GM18526 (cell line): ENCODE measurements around the gene LYZL2.

ENCODE experiments used
- POLR2A ChIP-seq: IDR thresholded peaks from 3 replicates; pipeline ENCODE4 v1.6.1; 2011; ENCODE audit not compliant: insufficient read length; ENCODE audit errors: extremely low read depth

The LYZL2 gene

GRCh38 chr10:30607814-30608213 is 21.7 kb downstream of the LYZL2 start:
- TF ChIP-seq POLR2A: no peak

GRCh38 chr10:30606313-30606712 is 23.2 kb downstream of the LYZL2 start:
- TF ChIP-seq POLR2A: no peak

- no peak for TF ChIP-seq POLR2A
These were observed 26.0 kb downstream of the LYZL2 start for GRCh38 chr10:30603589-30603988.

DNA sequence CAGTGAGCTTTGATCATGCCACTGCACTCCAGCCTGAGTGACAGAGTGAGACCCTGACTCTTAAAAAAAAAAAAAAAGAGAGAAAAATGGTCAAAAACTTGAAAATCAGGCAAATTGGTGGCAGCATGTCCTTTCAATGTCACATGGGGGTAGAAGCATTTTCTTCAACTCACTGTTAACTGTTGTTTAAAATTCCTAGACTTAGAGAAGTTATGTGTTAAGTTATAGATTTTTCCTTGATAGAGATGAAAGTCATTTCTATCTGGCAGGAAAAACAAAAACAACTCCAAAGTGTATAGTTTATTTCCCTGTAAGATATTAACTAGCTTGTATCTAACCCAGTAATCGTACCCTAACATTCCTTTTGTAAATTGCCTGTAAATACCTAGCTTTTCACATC is 26.8 kb downstream of the LYZL2 start:
- TF ChIP-seq POLR2A: no peak

DNA sequence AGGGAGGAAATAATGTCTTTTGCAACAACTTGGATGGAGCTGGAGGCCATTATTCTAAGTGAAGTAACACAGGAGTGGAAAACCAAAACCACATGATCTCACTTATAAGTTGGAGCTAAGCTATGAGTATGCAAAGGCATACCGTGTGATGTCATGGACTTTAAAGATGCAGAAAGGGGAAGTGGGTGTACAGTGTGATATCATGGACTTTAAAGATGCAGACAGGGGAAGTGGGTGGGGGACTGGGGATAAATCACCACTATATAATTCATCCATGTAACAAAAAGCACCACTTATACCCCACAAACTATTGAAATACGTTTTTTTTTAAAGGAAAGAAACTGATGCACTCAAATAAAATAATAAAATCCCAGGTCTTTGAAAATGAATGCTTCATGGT is 29.5 kb downstream of the LYZL2 start:
- TF ChIP-seq POLR2A: no peak

DNA sequence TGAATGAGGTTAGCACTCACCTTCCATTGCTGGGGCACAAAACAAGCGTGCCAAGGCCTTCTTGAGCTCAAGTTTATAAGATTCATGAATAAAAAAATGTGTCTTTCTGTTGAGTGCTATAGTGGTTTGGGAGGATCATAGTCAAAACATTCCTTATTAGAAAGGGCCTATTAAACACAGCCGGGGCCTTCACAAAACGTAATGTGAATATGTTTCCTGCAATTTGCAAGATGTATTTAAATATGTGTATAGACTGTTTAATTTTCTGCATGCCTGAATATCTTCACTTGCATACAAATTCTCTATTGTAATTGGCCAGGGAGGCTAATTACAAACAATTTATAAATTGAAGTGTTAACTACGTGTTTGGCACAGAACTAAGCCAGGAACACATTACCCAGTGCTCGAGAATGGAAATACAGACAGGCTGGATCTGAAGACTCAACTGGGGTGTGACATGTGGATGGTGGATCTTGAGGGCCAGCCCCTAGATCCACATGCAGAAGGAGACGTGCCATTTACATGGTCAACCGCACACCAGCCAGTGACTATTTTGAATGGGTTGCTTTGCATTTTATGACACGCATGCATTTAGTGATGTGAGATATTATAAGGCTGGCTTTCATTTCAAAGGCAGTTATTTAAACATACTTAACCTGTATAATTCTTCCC is 31.3 kb downstream of the LYZL2 start:
- TF ChIP-seq POLR2A: no peak

DNA sequence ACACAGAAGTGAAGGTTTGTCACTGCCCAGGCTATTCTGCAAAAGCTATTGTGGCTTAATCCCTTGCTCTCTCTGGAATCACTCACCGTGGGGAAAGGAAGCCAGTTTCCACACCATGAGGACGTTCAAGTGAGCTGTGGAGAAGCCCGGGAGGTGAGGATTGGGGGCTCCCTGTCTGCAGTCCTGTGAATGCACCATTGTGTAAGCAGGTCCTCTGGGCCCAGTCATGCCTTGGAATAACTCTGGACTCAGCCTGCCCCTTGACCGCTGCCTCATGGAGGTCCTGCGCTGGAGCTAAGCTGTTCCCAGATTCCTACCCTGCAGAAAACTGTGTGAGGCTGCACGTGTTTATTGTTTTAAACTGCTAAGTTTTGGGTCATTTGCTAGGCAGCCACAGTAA is 33.5 kb downstream of the LYZL2 start:
- TF ChIP-seq POLR2A: no peak

- TF ChIP-seq POLR2A: no peak
These were observed 35.5 kb downstream of the LYZL2 start for GRCh38 chr10:30594077-30594476.

GRCh38 chr10:30591249-30591670 is 38.3 kb downstream of the LYZL2 start:
- no peak for TF ChIP-seq POLR2A

DNA sequence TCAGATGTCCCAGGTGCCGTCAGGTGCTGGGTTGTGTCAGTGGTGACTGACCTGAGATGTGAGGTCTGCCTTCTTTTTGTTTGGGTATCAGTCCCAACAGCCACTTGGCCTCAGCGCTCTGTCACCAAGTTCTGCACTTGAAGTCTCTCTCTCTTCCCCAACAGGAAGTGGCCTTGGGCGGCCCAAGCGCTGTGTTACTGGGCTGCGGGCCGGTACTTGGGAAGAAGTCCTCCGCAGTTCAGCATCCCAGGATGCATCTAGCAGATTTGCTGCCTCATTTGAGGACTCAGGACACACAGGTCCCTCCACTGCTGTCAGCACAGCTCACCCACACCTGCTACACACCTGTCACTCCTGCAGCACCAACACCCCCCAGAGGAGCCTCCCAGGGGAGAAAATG is 40.1 kb downstream of the LYZL2 start:
- TF ChIP-seq POLR2A: no peak

DNA sequence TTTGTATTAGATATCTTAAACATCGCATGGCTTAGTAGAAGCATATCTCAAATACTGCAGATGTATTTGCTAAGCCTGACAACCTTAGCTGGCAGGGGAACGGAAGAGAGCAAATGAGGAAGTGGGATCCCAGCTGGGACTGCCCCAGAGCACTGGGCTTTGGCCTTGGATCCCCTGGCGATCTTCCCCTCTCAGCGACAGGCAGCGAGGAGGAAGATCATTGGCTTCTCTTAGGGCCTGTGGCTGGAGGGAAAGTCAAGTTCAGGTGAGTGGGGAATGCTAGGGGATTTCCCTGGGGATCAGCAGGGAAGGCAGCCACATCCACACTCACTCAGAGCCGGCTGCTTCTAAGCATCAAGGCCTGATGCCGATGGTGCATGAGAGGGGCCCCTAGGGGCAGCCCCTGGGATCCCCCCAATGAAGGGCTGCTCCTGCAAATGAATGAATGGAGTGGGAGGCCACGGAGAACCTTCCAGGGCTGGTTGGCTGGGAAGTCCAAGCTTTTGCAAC is 42.0 kb downstream of the LYZL2 start:
- no peak for TF ChIP-seq POLR2A

DNA sequence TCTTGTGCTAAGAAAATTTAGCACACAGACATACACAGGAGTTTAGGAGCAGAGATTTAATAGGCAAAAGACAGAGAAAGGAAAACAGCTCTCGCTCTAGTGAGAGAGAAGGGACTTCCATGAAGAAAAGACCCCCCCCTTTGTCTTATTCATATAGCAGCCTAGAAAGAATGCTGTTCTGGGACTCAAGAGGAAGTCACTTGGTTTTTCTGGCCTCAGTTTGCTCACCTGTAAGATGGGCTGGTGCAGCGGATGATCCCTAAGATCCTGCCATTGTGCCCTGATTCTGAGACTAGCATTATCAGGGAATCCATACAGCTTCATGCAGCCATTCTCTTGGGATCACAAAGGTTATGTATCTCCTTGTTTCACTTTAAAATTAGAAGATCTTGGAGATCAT is 42.7 kb downstream of the LYZL2 start:
- no peak for TF ChIP-seq POLR2A

DNA sequence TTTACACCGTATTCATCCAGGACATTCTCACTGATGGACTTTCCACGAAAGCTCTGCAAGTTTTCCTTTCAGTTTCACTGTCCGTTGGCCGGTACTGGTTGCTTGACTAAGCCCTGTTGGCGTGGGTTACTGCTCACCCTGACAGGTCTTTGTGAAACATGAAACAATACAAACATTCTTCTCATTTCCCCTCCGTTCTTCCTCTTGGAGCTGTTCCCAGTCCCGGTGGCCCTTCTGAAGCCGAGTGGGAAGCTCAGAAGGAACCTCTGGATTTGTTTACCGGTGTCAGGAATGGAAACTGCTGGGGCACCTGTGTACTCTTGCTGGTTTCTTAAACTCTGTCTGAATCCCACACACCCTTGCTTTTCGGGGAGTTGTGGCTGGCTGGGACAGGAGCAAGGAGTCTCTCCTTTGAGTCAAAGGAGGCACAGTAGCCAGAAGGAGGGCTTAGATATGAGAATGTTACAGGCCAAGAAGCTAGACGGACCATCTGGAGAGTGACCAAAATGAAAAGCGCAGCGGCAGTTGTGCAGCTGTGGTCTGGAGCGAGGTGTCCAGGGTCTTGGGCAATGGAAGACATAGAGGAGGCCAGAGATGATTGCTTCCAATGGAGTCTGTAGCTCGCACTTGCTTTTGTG is 45.7 kb downstream of the LYZL2 start:
- no peak for TF ChIP-seq POLR2A

- no peak for TF ChIP-seq POLR2A
These were observed 47.7 kb downstream of the LYZL2 start for GRCh38 chr10:30581779-30582380.

DNA sequence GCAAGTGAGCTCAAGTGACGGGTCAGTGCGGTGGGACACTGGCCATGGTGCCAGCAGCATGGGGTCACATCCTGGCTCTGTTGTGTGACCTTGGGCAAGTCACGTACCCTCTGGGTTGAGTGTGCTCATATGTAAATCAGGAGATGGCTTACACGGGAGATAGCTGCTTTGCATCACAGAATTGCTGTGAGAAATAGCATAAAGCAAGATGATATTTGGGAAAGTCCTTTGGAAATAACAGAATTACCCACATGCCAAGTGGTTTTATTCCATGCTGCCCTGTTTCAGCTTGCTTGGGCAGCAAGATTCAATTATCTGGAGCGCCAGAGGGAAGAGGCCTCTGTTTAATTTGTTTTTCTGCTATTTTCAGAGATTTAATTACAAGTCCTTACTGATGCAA is 48.9 kb downstream of the LYZL2 start:
- no peak for TF ChIP-seq POLR2A

GRCh38 chr10:30580241-30580640 is 49.3 kb downstream of the LYZL2 start:
- TF ChIP-seq POLR2A: no peak

DNA sequence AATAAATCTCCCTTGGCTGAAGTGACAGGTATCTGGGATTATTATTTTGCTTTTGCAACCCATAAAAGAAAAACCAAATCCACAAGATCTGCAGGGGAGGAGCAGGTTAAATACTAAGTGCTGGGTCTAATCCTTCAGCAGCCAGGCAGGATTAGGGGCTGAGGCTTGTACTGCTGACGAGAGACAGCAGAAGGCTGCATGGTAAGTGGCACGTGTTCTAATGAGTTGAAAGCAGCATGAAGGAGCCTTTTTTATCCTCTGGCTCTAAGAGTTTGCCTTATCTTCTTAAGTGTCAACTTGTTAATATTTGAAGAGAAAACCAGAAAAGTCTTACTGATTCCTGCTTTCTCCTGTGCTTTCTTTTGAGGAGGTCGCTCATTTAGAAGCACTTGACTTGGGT is 50.0 kb downstream of the LYZL2 start:
- no peak for TF ChIP-seq POLR2A

- TF ChIP-seq POLR2A: no peak
These were observed 52.5 kb downstream of the LYZL2 start for GRCh38 chr10:30577048-30577447.
